GM18858 (cell line): ENCODE results near the gene ICOSLG.
"Not testable (repeated sequence)": the region's sequence is repeated elsewhere in the genome, so short reads cannot be mapped to it uniquely, and the experiment has no call there.

Experiments
- ATAC-seq: cut with Tn5 transposase; IDR thresholded peaks from one replicate; pipeline ENCODE4 v1.9.1; 2021; ENCODE audit not compliant: unreplicated experiment

Gene ICOSLG

DNA sequence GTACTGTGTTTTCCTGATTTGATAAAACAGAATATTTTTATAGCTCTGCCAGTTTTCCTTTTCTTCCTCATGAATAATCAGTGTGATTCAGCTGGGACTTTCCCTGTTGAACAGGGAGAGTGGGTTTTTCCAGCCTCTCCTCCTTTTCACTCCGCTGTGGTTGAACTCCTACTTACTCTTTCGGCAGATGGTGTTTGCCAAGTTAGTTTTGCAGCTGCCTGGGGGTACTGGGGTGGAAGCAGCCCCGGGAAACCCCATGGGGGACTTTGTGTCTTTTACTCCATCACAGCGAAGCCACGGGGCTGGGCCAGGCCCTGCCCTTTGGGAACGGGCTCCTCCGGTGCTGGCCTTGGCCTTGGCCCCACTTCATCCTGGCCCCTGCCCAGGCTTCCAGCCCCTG lies 55.9 kb downstream of the ICOSLG start:
- not testable (repeated sequence) for ATAC-seq

DNA sequence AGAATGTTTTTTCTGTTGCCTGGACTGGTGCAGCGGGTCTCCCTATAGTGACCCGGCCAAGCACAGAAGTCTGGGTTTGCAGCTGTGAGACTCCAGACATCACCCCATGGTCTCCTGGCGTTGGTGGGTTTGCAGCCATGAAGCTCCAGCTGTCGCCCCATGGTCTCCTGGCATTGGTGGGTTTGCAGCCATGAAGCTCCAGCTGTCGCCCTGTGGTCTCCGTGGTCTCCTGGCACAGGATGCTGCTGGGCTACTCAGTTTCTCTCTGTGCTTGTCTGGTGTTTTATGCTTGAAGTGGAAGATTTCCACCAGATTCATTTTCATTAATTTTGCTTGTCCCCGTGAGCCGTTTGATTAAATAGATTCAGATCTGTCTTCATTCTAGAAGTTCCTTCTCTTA lies 58.5 kb downstream of the ICOSLG start:
- not testable (repeated sequence) for ATAC-seq

DNA sequence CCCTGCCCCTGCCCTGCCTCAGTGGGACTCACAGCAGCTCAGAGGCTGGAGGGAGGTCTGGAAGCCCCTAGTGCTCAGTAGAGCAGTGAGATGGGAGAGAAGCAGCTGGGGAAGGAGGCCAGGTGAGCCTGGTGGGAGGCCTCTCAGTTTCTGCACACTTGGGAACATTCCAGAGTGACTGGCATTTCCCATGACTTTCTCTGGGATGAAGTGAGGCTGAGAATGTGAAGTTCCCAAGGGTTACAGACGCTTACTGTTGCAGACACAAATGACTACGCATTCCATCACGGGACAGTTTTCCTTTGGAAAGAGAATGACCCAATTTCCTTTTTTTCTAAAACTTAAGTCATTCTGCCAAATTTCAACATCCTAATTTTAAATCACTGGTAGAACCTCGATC lies 59.2 kb downstream of the ICOSLG start:
- not testable (repeated sequence) for ATAC-seq

DNA sequence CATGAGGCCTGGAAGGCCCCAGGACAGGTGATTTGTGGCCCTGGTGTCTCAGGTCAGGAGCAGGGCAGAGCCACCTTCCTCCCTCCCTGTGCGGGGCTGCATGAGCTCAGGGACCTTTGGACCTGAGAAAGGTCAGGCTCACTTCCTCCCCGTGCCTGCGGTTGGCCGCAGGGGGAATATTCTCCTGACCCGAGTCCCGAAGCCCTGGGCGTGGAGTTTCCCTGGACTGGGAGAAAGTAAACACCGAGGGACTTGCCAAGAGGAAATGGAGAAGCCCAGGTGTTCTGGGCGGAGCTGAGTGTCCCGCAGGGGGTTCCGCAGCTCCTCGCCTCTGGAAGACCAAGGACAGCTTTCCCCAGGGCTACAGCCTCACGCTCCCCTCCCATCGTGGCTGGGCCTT lies 64.6 kb downstream of the ICOSLG start:
- ATAC-seq = not testable (repeated sequence)

DNA sequence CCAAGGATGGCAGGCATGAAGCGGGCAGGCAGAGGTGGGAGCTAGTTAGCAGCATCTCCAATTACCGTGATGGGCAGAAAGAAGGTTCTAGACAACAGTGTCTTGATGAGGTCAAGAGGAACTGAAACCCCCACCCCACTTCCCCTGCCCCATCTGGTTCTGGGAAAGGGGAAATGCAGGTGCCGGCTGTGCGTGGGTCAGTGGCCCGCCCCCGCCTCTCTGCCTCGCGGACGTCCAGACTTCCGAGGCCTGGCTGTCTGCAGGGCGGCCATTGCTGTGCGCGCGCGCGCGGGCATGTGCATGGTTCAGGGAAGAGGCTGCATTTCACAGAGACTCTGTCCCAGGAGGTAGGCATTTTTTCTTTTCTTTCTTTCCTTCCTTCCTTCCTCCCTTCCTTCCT lies 65.6 kb downstream of the ICOSLG start:
- ATAC-seq = not testable (repeated sequence)
